ENCODE measurements around the gene CACNB4.

- TF ChIP-seq POLR2A (IDR thresholded peaks at IDR 0.05): no peak
- no peak for TF ChIP-seq CTCF (IDR thresholded peaks at IDR 0.05)
Measured at GRCh38 chr2:151828890-151829324, 269.9 kb downstream of the CACNB4 start.
